Smooth muscle cell of the pulmonary artery (primary cell): ENCODE measurements around the gene LCN9. TPM values are rescaled to one million over a fixed set of nuclear protein-coding genes. Genes with fewer than 3 reads are reported as not detected.

Experiments used
- total RNA-seq: library from RNA; depleted of rRNA; stranded (reverse); fragments of >200 nt; gene quantifications from 2 replicates; pipeline ENCODE4 v1.2.3, GENCODE V29; 2014

Gene LCN9
- not detected in 2 replicates for total RNA-seq

GRCh38 chr9:135662758-135663450 lies at the start of gene LCN9:
Gene LCN9 (plus strand): TSS chr9:135663309. CDS start chr9:135663322, 13 bp downstream.

DNA sequence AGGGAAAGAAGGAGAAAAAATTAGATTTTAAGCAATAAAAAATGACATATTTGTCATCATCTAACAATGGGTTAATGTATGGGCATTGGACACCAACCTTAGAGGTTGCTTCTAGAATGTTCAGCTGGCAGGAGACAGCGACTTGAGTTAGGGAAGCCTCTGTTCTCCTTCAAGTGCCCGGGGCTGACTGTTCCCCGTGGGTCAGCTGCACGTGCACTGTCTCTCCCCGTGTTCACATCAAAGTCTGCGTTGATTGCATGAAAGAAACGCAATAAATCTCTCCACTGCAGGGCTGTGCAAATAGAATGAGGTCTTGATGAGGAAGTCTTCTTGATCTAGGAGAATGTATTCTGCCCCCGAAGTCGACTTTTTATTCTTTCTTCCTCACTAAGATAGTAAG lies 23.9 kb upstream of the LCN9 start, which contains the start of gene GLT6D1:
Gene GLT6D1 (minus strand): TSS at position 345 of the 400 bp plus-strand sequence. CDS start 353 bp downstream, outside the sequence.

DNA sequence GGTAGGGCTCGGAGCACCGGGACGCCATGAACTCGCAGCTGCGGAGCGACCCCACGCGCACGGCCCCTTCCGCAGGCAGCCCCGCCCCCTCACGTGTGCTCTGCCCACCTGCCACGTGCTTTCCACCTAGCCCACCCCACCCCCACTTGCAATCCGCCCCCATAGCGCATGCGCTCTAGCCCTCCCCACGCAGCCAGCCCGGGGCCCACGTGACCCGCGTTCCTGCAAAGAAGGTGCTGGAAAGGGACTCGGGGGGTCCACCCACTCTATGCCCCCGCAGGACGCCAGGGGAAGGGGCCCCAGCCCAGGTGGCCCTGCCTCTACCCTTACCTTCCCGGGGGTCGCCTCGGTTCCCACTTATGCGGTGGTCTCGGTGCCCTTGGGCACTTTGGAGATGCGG lies 36.3 kb downstream of the LCN9 start, which contains the start of gene SOHLH1:
Gene SOHLH1 (minus strand): TSS at position 42 of the 400 bp plus-strand sequence. CDS start 14 bp downstream, at position 28.

DNA sequence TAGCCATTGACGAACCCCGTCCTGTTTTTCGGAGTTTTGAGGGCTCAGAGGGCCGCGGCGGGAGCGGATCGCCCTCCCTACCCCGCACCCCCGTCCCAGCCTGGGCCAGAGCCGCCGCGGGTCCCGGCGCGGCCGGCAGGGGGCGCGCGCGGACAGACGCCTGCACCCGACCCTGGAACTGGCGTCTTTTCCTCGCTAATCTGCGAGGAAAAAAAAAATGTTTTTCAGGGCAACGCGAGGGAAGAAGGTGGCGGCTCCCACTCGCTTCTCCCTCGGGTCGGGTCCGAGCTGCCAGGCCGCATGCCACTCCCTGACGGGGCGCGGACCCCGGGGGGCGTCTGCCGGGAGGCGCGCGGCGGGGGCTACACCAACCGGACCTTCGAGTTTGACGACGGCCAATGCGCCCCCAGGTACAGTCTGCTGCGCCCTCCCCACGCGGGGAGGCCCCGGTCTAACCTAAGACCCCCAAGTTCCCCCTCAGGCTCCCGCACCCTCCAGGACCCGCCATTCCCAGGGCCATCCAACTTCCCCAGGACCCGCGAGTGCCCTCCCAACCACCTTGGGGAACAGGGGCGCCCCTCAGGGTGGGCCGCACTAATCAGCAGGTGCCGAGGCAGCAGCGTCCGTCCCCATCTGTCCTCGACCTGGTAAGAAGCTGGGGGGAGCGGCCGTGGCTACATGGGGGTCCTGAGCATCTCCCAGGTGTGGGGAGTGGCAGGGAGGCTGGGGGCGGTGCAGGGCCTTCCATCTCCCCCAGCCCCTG lies 39.0 kb downstream of the LCN9 start, which contains the start of gene KCNT1:
Gene KCNT1 (plus strand): TSS at position 227 of the 763 bp plus-strand sequence. CDS start 74 bp downstream, at position 301.

Other genes with a start within 250 kb of the LCN9 start
- 13.4 and 15.6 TPM in 2 replicates for gene PPP1R26, start 183.5 kb upstream of the LCN9 start, total RNA-seq
- gene MRPS2, start 162.6 kb upstream of the LCN9 start, total RNA-seq: 13.8 and 13.9 TPM in 2 replicates
- 0.20 and 0.43 TPM in 2 replicates for gene LCN1, start 141.9 kb upstream of the LCN9 start, total RNA-seq
- not detected in 2 replicates for gene OBP2A, start 117.2 kb upstream of the LCN9 start, total RNA-seq
- gene PAEP, start 101.6 kb upstream of the LCN9 start, total RNA-seq: not detected in 2 replicates
- not detected in 2 replicates for gene GLT6D1, start 23.8 kb upstream of the LCN9 start, total RNA-seq
- gene SOHLH1, start 36.2 kb downstream of the LCN9 start, total RNA-seq: not detected in 2 replicates
- gene KCNT1, start 38.9 kb downstream of the LCN9 start, total RNA-seq: not detected in 2 replicates
- 18.8 and 28.2 TPM in 2 replicates for gene CAMSAP1, start 244.2 kb downstream of the LCN9 start, total RNA-seq